Astrocyte (in vitro differentiated cells and primary cell): ENCODE data around the gene LYRM2. TPM values are rescaled to one million over a fixed set of nuclear protein-coding genes. Genes with fewer than 3 reads are reported as not detected.

Experiments used
- DNase-seq: peaks from one replicate; pipeline ENCODE4 v3.0.0-alpha.2; 2010; ENCODE audit warnings: low read depth
- FAIRE-seq: peaks from 2 replicates; lab custom pipeline; 2011; peaks lifted over from hg19 to GRCh38; lab: Jason Lieb, UNC
- H2AFZ ChIP-seq: 2 replicates; pipeline ENCODE4 v1.6.0; 2012; ENCODE audit warnings: low read depth, low read length, inconsistent platforms
- H3K27ac ChIP-seq: 2 replicates; pipeline ENCODE4 v1.5.1; 2011; ENCODE audit warnings: low read depth, low read length, inconsistent platforms
- H3K27me3 ChIP-seq: 2 replicates; pipeline ENCODE4 v1.6.0; 2011; ENCODE audit warnings: low read length, inconsistent platforms; ENCODE audit not compliant: insufficient read depth
- H3K36me3 ChIP-seq: 2 replicates; pipeline ENCODE4 v1.5.1; 2011; ENCODE audit warnings: low read length, inconsistent platforms; ENCODE audit not compliant: insufficient read depth
- H3K4me1 ChIP-seq: 2 replicates; pipeline ENCODE4 v1.5.1; 2011; ENCODE audit warnings: low read length, inconsistent platforms; ENCODE audit not compliant: insufficient read depth
- H3K4me2 ChIP-seq: 2 replicates; pipeline ENCODE4 v1.6.0; 2012; ENCODE audit warnings: low read length, inconsistent platforms
- H3K4me3 ChIP-seq: 2 replicates; pipeline ENCODE4 v1.5.1; 2011; ENCODE audit warnings: low read depth, mild to moderate bottlenecking, low read length, inconsistent platforms; ENCODE audit not compliant: insufficient read depth
- H3K79me2 ChIP-seq: 2 replicates; pipeline ENCODE4 v1.6.0; 2012; ENCODE audit warnings: mild to moderate bottlenecking, low read length, inconsistent platforms; ENCODE audit not compliant: insufficient read depth
- H3K9ac ChIP-seq: 2 replicates; pipeline ENCODE4 v1.6.0; 2012; ENCODE audit warnings: mild to moderate bottlenecking, low read length, inconsistent platforms
- H3K9me3 ChIP-seq: 2 replicates; pipeline ENCODE4 v1.5.1; 2012; ENCODE audit warnings: low read depth, mild to moderate bottlenecking, low read length, inconsistent platforms; ENCODE audit not compliant: insufficient read depth
- H4K20me1 ChIP-seq: 2 replicates; pipeline ENCODE4 v1.6.0; 2012; ENCODE audit warnings: low read length, inconsistent platforms; ENCODE audit not compliant: insufficient read depth
- H3K27ac Mint-ChIP-seq: one replicate; pipeline ENCODE4 v1.8.0; 2021; ENCODE audit warnings: mild to moderate bottlenecking, mixed read lengths; ENCODE audit not compliant: unreplicated experiment
- H3K27me3 Mint-ChIP-seq: one replicate; pipeline ENCODE4 v1.8.0; 2021; ENCODE audit warnings: low read depth, mixed read lengths; ENCODE audit not compliant: unreplicated experiment
- H3K36me3 Mint-ChIP-seq: one replicate; pipeline ENCODE4 v1.8.0; 2021; ENCODE audit warnings: low read depth, mixed read lengths; ENCODE audit not compliant: unreplicated experiment
- H3K4me1 Mint-ChIP-seq: one replicate; pipeline ENCODE4 v1.8.0; 2021; ENCODE audit warnings: low read depth, mixed read lengths; ENCODE audit not compliant: unreplicated experiment
- H3K4me3 Mint-ChIP-seq: one replicate; pipeline ENCODE4 v1.8.0; 2021; ENCODE audit warnings: mild to moderate bottlenecking, moderate library complexity, mixed read lengths; ENCODE audit not compliant: unreplicated experiment
- H3K9me3 Mint-ChIP-seq: one replicate; pipeline ENCODE4 v1.8.0; 2021; ENCODE audit warnings: mild to moderate bottlenecking, mixed read lengths; ENCODE audit not compliant: unreplicated experiment
- CTCF ChIP-seq: IDR thresholded peaks from 2 replicates; pipeline ENCODE4 v1.5.1; 2011; ENCODE audit warnings: low read depth, mild to moderate bottlenecking, inconsistent platforms, low read length, moderate library complexity; ENCODE audit not compliant: insufficient read depth
- EZH2 ChIP-seq: IDR thresholded peaks from 2 replicates; pipeline ENCODE4 v1.6.1; 2012; ENCODE audit warnings: mild to moderate bottlenecking, low read length, inconsistent platforms; ENCODE audit not compliant: insufficient read depth
- total RNA-seq: library from RNA; stranded (reverse); gene quantifications from 2 replicates; pipeline ENCODE4 v1.2.1, GENCODE V29; 2021

LYRM2 gene
- total RNA-seq, 1 donor from 2014 or later, result 39.2 TPM

- no peak for DNase-seq
- Mint-ChIP-seq H3K4me1 (peaks cover 9% of the 10 kb centered on the region), H3K27ac (no peak overlapping the region), H3K4me3 (no peak overlapping the region), H3K9me3 (no peaks in the 10 kb centered on the region), H3K27me3 (no peaks in the 10 kb centered on the region), H3K36me3 (peaks cover 16% of the 10 kb centered on the region)
- Histone ChIP-seq H3K27ac (no peak overlapping the region), H2AFZ (no peak overlapping the region), H3K36me3 (peaks cover 50% of the 10 kb centered on the region), H3K4me2 (no peak overlapping the region), H3K4me1 (peaks cover 11% of the 10 kb centered on the region), H3K9me3 (no peaks in the 10 kb centered on the region), H3K4me3 (no peak overlapping the region), H3K79me2 (no peaks in the 10 kb centered on the region), H3K27me3 (no peaks in the 10 kb centered on the region), H3K9ac (no peak overlapping the region), H4K20me1 (no peaks in the 10 kb centered on the region)
- TF ChIP-seq EZH2 (no peak), CTCF (no peak)
- FAIRE-seq, result no peak
These were observed 32.5 kb upstream of the LYRM2 start for GRCh38 chr6:89670935-89671565.

DNA sequence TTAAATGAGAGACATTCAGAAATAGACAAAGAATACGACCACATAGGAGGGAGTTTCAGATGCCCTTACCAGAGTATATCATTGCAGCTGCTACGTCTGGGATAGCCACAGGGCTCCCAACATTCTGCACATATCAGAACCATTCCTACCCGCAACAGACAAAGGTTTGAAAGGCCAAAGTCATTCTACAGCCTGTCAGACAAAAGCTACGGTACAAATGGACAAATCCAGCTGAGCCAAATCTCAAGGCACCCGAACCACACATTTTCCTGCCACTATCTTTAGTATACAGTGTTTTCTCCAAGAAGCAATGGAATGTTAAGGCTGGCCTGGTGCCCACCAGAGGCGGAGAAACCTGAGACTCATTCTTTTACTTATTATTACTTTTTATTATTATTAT lies 30.5 kb upstream of the LYRM2 start:
- H3K9ac ChIP-seq, result no peak overlapping the region
- peak; percentile 40 for DNase-seq

More for the DNA sequence above, 30.5 kb upstream of the LYRM2 start:
- peaks cover 47% of the 10 kb centered on the region for H3K36me3 ChIP-seq
- Mint-ChIP-seq H3K4me3 (no peak overlapping the region), H3K4me1 (peaks cover 9% of the 10 kb centered on the region), H3K27ac (no peak overlapping the region), H3K36me3 (peaks cover 10% of the 10 kb centered on the region), H3K9me3 (no peaks in the 10 kb centered on the region), H3K27me3 (no peaks in the 10 kb centered on the region)
- peaks cover 11% of the 10 kb centered on the region for H3K4me1 ChIP-seq
- no peak overlapping the region for H3K4me3 ChIP-seq
- H3K9me3 ChIP-seq, result no peaks in the 10 kb centered on the region
- no peaks in the 10 kb centered on the region for H3K27me3 ChIP-seq
- TF ChIP-seq CTCF, result no peak
- TF ChIP-seq EZH2, result no peak
- no peak overlapping the region for H3K4me2 ChIP-seq
- H2AFZ ChIP-seq, result no peak overlapping the region
- H3K27ac ChIP-seq, result no peak overlapping the region
- FAIRE-seq, result no peak
- no peaks in the 10 kb centered on the region for H4K20me1 ChIP-seq
- H3K79me2 ChIP-seq, result no peaks in the 10 kb centered on the region
